ENCODE data around the gene PML. TPM values are rescaled to one million over a fixed set of nuclear protein-coding genes. Genes with fewer than 3 reads are reported as not detected.

The PML gene
- total RNA-seq, 1 donor from 2014 or later: 30.6 TPM

- H3K27ac Mint-ChIP-seq (ENCODE audit: unreplicated experiment): no peak overlapping the region
- H3K4me1 Mint-ChIP-seq: no peaks in the 10 kb centered on the region
- H3K4me3 Mint-ChIP-seq: no peak overlapping the region
- DNase-seq (ENCODE audit: low read depth, low spot score): no peak
- H3K27me3 Mint-ChIP-seq (ENCODE audit: low read depth): no peaks in the 10 kb centered on the region
- TF ChIP-seq CTCF (conservative IDR thresholded peaks at IDR 0.05): no peak
- H3K36me3 Mint-ChIP-seq (ENCODE audit: low read depth): peaks cover 4% of the 10 kb centered on the region
- H3K9me3 Mint-ChIP-seq: no peaks in the 10 kb centered on the region
These were observed 28.4 kb downstream of the PML start for GRCh38 chr15:74022706-74023470.

- Mint-ChIP-seq H3K27me3 (ENCODE audit: low read depth) (no peaks in the 10 kb centered on the region), H3K4me3 (no peak overlapping the region), H3K27ac (ENCODE audit: unreplicated experiment) (peak overlapping the region; percentile 95), H3K4me1 (no peaks in the 10 kb centered on the region), H3K36me3 (ENCODE audit: low read depth) (peaks cover 4% of the 10 kb centered on the region), H3K9me3 (no peaks in the 10 kb centered on the region)
- no peak for DNase-seq (ENCODE audit: low read depth, low spot score)
- TF ChIP-seq CTCF (conservative IDR thresholded peaks at IDR 0.05): no peak
These were observed 30.2 kb downstream of the PML start for GRCh38 chr15:74024687-74025086.

GRCh38 chr15:74025436-74025835 lies 30.9 kb downstream of the PML start:
- Mint-ChIP-seq H3K27ac (ENCODE audit: unreplicated experiment) (no peak overlapping the region), H3K9me3 (no peaks in the 10 kb centered on the region), H3K4me3 (no peak overlapping the region), H3K27me3 (ENCODE audit: low read depth) (no peaks in the 10 kb centered on the region), H3K36me3 (ENCODE audit: low read depth) (peaks cover 4% of the 10 kb centered on the region), H3K4me1 (no peaks in the 10 kb centered on the region)
- no peak for TF ChIP-seq CTCF (conservative IDR thresholded peaks at IDR 0.05)
- no peak for DNase-seq (ENCODE audit: low read depth, low spot score)

GRCh38 chr15:74027688-74028087 lies 33.2 kb downstream of the PML start:
- DNase-seq (ENCODE audit: low read depth, low spot score): no peak
- TF ChIP-seq CTCF (conservative IDR thresholded peaks at IDR 0.05): no peak

GRCh38 chr15:74028646-74029045 lies 34.1 kb downstream of the PML start:
- no peaks in the 10 kb centered on the region for H3K9me3 Mint-ChIP-seq
- H3K27ac Mint-ChIP-seq (ENCODE audit: unreplicated experiment): no peak overlapping the region
- peaks cover 4% of the 10 kb centered on the region for H3K36me3 Mint-ChIP-seq (ENCODE audit: low read depth)
- H3K4me1 Mint-ChIP-seq: no peaks in the 10 kb centered on the region
- DNase-seq (ENCODE audit: low read depth, low spot score): no peak
- H3K27me3 Mint-ChIP-seq (ENCODE audit: low read depth): no peaks in the 10 kb centered on the region
- no peak for TF ChIP-seq CTCF (conservative IDR thresholded peaks at IDR 0.05)
- no peak overlapping the region for H3K4me3 Mint-ChIP-seq

More at GRCh38 chr15:74027688-74028087, 33.2 kb downstream of the PML start:
- no peaks in the 10 kb centered on the region for H3K27me3 Mint-ChIP-seq (ENCODE audit: low read depth)
- no peak overlapping the region for H3K27ac Mint-ChIP-seq (ENCODE audit: unreplicated experiment)
- H3K9me3 Mint-ChIP-seq: no peaks in the 10 kb centered on the region
- no peaks in the 10 kb centered on the region for H3K4me1 Mint-ChIP-seq
- H3K4me3 Mint-ChIP-seq: no peak overlapping the region
- peaks cover 4% of the 10 kb centered on the region for H3K36me3 Mint-ChIP-seq (ENCODE audit: low read depth)
